HG03159 (cell line): Measurements from ENCODE around the gene KRTAP21-3.

ENCODE experiments used
- ATAC-seq: cut with Tn5 transposase; IDR thresholded peaks from one replicate; pipeline ENCODE4 v1.9.1; 2021; ENCODE audit warnings: mild to moderate bottlenecking, moderate library complexity; ENCODE audit not compliant: unreplicated experiment

KRTAP21-3 gene

DNA sequence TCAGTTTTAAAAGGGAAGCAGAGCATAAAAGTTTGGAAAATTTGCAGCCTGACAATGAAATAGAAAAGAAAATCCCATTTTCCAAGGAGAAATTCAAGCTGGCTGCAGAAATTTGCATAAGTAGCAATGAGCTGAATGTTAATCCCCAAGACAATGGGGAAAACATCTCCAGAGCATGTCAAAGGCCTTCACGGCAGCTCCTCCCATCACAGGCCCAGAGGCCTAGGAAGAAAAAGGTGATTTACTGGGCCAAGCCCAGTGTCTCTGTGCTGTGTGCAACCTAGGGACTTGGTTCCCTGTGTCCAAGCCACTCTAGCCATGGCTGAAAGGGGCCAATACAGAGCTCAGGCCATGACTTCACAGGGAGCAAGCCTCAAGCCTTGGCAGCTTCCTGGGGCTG lies 49.8 kb downstream of the KRTAP21-3 start:
- ATAC-seq = no peak
